Breast epithelium (tissue), 3 donors: ENCODE data around the gene RAB5B.

ENCODE experiments used
- CTCF ChIP-seq, 3 donors: fragments of 450-650 bp; IDR thresholded peaks; one replicate each; pipeline ENCODE4 v1.5.1; 2016 to 2017; ENCODE audit warnings: antibody characterized with exemption in 3 of 3, mild to moderate bottlenecking in 3 of 3, moderate library complexity in 3 of 3
- POLR2A ChIP-seq: fragments of 450-650 bp; IDR thresholded peaks from one replicate; pipeline ENCODE4 v1.6.1; 2016; ENCODE audit warnings: antibody characterized with exemption, mild to moderate bottlenecking, moderate library complexity
- POLR2AphosphoS5 ChIP-seq, 3 donors: sonication (generic); formaldehyde crosslinking; IDR thresholded peaks; one replicate each; pipeline ENCODE4 v1.6.1; 2017; ENCODE audit warnings: antibody characterized with exemption in 3 of 3

- TF ChIP-seq CTCF (IDR thresholded peaks at IDR 0.05) (no peak), POLR2A (no peak), POLR2AphosphoS5 (IDR thresholded peaks at IDR 0.05) (no peak)
Observed at GRCh38 chr12:55965240-55965639, 8.6 kb upstream of the RAB5B start.
